ENCODE data around the gene ARHGAP32. TPM values are rescaled to one million over a fixed set of nuclear protein-coding genes. Genes with fewer than 3 reads are reported as not detected.
A peak's percentile ranks its signal among the peaks of the same experiment; 100 is the strongest.

The ARHGAP32 gene
- total and polyA plus RNA-seq, 5 donors from 2014 or later = 0.76 to 4.6 (median 1.1) TPM

- no peaks in the 10 kb centered on the region for H3K4me1 ChIP-seq (ENCODE audit: control insufficient read depth, insufficient read depth, low read length, poor library complexity, severe bottlenecking)
- no peak overlapping the region for H3K27ac ChIP-seq (ENCODE audit: insufficient read depth, low read length, poor library complexity, severe bottlenecking)
- H3K27me3 ChIP-seq (ENCODE audit: control insufficient read depth, insufficient read depth, low read length) = no peaks in the 10 kb centered on the region
- Mint-ChIP-seq H3K4me1 (peaks cover 0 to 17% (median 4%) of the 10 kb centered on the region in 4 donors), H3K36me3 (no peaks in the 10 kb centered on the region), H3K4me3 (peak overlapping the region in 2 of 4 donors; percentile 24 to 48), H3K27me3 (peaks cover 6% of the 10 kb centered on the region), H3K9me3 (peaks cover 0 to 2% (median 0%) of the 10 kb centered on the region in 7 donors), H3K27ac (peak overlapping the region in 1 of 3 donors; percentile 47)
- no peak overlapping the region for H3K4me3 ChIP-seq (ENCODE audit: low read depth, low read length)
- ATAC-seq (ENCODE audit: low read depth in 2 of 2) = no peak
- H3K9me3 ChIP-seq (ENCODE audit: control insufficient read depth in 2 of 2, low read length in 2 of 2) = no peaks in the 10 kb centered on the region
- H3K36me3 ChIP-seq (ENCODE audit: control insufficient read depth, insufficient read depth, low read length) = no peaks in the 10 kb centered on the region
- DNase-seq = no peak
Observed at GRCh38 chr11:128929468-128929867, 262.7 kb downstream of the ARHGAP32 start.

- peak overlapping the region; percentile 15 to 47 (median 22) for H3K27ac Mint-ChIP-seq
- H3K4me1 Mint-ChIP-seq = peaks cover 0 to 17% (median 4%) of the 10 kb centered on the region in 4 donors
- DNase-seq (peak in 2 of 3 donors; percentile 13 to 69), ATAC-seq (ENCODE audit: low read depth in 2 of 2) (peak in 1 of 2 donors; percentile 49)
- no peaks in the 10 kb centered on the region for H3K4me1 ChIP-seq (ENCODE audit: control insufficient read depth, insufficient read depth, low read length, poor library complexity, severe bottlenecking)
- H3K27me3 ChIP-seq (ENCODE audit: control insufficient read depth, insufficient read depth, low read length) = no peaks in the 10 kb centered on the region
- H3K27ac ChIP-seq (ENCODE audit: insufficient read depth, low read length, poor library complexity, severe bottlenecking) = no peak overlapping the region
- no peaks in the 10 kb centered on the region for H3K36me3 ChIP-seq (ENCODE audit: control insufficient read depth, insufficient read depth, low read length)
- H3K4me3 ChIP-seq (ENCODE audit: low read depth, low read length) = peak overlapping the region; percentile 57
- H3K9me3 Mint-ChIP-seq = peaks cover 0 to 1% (median 0%) of the 10 kb centered on the region in 7 donors
- H3K4me3 Mint-ChIP-seq = peak overlapping the region; percentile 8 to 73 (median 36)
- no peaks in the 10 kb centered on the region for H3K36me3 Mint-ChIP-seq
- H3K9me3 ChIP-seq (ENCODE audit: control insufficient read depth in 2 of 2, low read length in 2 of 2) = no peaks in the 10 kb centered on the region
- H3K27me3 Mint-ChIP-seq = peaks cover 6% of the 10 kb centered on the region
Observed at GRCh38 chr11:128928400-128928799, 263.7 kb downstream of the ARHGAP32 start.

GRCh38 chr11:128927683-128928336 lies 264.3 kb downstream of the ARHGAP32 start:
- Mint-ChIP-seq H3K4me3 (peak overlapping the region in 2 of 4 donors; percentile 59 to 73), H3K27me3 (peaks cover 6% of the 10 kb centered on the region), H3K9me3 (peaks cover 0 to 1% (median 0%) of the 10 kb centered on the region in 7 donors), H3K4me1 (peaks cover 0 to 17% (median 4%) of the 10 kb centered on the region in 4 donors), H3K36me3 (no peaks in the 10 kb centered on the region), H3K27ac (no peak overlapping the region)
- no peak for DNase-seq
- H3K36me3 ChIP-seq (ENCODE audit: control insufficient read depth, insufficient read depth, low read length) = no peaks in the 10 kb centered on the region
- H3K9me3 ChIP-seq (ENCODE audit: control insufficient read depth in 2 of 2, low read length in 2 of 2) = no peaks in the 10 kb centered on the region
- no peak for ATAC-seq (ENCODE audit: low read depth in 2 of 2)
- no peak overlapping the region for H3K27ac ChIP-seq (ENCODE audit: insufficient read depth, low read length, poor library complexity, severe bottlenecking)
- no peaks in the 10 kb centered on the region for H3K4me1 ChIP-seq (ENCODE audit: control insufficient read depth, insufficient read depth, low read length, poor library complexity, severe bottlenecking)
- no peaks in the 10 kb centered on the region for H3K27me3 ChIP-seq (ENCODE audit: control insufficient read depth, insufficient read depth, low read length)
- peak overlapping the region; percentile 57 for H3K4me3 ChIP-seq (ENCODE audit: low read depth, low read length)

DNA sequence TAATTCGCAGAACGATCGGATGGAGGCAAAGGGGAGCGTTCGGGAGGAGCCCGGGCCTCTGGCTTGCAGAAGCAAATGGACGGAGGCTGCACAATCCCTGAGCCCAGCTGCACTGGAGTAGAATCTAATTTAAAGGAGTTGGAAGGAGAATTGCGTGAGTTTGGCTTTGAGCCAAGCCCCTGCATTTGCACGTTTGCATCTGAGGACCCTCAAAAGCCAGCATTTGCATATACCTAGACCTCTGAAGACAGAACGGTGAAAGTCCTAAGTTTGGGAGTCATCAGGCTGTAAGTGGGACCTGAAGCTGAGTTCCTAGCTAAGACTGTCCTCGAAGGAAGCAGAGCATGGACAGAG lies 265.0 kb downstream of the ARHGAP32 start:
- Histone ChIP-seq H3K9me3 (ENCODE audit: control insufficient read depth in 2 of 2, low read length in 2 of 2) (no peaks in the 10 kb centered on the region), H3K4me1 (ENCODE audit: control insufficient read depth, insufficient read depth, low read length, poor library complexity, severe bottlenecking) (no peaks in the 10 kb centered on the region), H3K27me3 (ENCODE audit: control insufficient read depth, insufficient read depth, low read length) (no peaks in the 10 kb centered on the region), H3K36me3 (ENCODE audit: control insufficient read depth, insufficient read depth, low read length) (no peaks in the 10 kb centered on the region), H3K4me3 (ENCODE audit: low read depth, low read length) (no peak overlapping the region), H3K27ac (ENCODE audit: insufficient read depth, low read length, poor library complexity, severe bottlenecking) (no peak overlapping the region)
- no peak overlapping the region for H3K4me3 Mint-ChIP-seq
- H3K27me3 Mint-ChIP-seq = peaks cover 6% of the 10 kb centered on the region
- H3K4me1 Mint-ChIP-seq = peaks cover 0 to 17% (median 4%) of the 10 kb centered on the region in 4 donors
- no peaks in the 10 kb centered on the region for H3K36me3 Mint-ChIP-seq
- DNase-seq (no peak), ATAC-seq (ENCODE audit: low read depth in 2 of 2) (no peak)
- H3K27ac Mint-ChIP-seq = no peak overlapping the region
- H3K9me3 Mint-ChIP-seq = peaks cover 0 to 1% (median 0%) of the 10 kb centered on the region in 7 donors

DNA sequence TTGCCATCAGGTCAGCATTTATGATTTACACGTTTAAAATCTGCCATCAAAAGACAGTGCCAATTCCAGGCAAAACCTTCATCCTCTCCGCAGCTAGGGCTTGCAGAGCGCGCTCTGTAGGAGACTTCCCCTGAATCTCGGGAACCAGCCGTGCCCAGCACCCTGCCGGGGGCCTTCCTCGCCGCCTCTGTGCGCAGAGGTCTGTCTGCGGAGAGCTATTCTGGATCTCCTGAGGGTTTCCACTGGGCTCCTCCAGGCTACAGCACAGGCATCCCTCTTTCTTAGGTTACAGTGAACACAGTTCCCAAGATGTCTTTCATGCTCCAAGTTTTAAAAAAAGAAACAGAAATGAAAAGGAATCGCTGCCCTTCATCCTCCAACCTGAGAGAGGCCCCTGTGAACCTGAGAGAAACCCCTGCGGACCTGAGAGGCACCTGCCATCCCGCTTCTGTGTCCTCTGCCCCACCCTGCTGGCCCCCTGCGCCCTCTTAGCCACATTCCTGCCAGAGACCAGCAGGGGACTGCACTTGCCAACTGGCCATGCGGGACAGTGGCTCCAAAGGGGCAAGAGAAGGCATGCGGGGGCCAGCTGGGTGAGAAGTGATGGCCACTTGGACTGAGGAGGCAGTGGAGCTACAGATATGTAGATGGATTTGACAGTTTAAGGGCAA lies 265.6 kb downstream of the ARHGAP32 start:
- no peak overlapping the region for H3K4me3 ChIP-seq (ENCODE audit: low read depth, low read length)
- H3K36me3 Mint-ChIP-seq = no peaks in the 10 kb centered on the region
- H3K4me3 Mint-ChIP-seq = no peak overlapping the region
- H3K27ac Mint-ChIP-seq = no peak overlapping the region
- H3K4me1 ChIP-seq (ENCODE audit: control insufficient read depth, insufficient read depth, low read length, poor library complexity, severe bottlenecking) = no peaks in the 10 kb centered on the region
- no peaks in the 10 kb centered on the region for H3K27me3 ChIP-seq (ENCODE audit: control insufficient read depth, insufficient read depth, low read length)
- DNase-seq (no peak), ATAC-seq (ENCODE audit: low read depth in 2 of 2) (no peak)
- H3K27ac ChIP-seq (ENCODE audit: insufficient read depth, low read length, poor library complexity, severe bottlenecking) = no peak overlapping the region
- H3K4me1 Mint-ChIP-seq = peaks cover 0 to 17% (median 4%) of the 10 kb centered on the region in 4 donors
- no peaks in the 10 kb centered on the region for H3K9me3 ChIP-seq (ENCODE audit: control insufficient read depth in 2 of 2, low read length in 2 of 2)
- H3K36me3 ChIP-seq (ENCODE audit: control insufficient read depth, insufficient read depth, low read length) = no peaks in the 10 kb centered on the region
- peaks cover 6% of the 10 kb centered on the region for H3K27me3 Mint-ChIP-seq
- peaks cover 0 to 1% (median 0%) of the 10 kb centered on the region in 7 donors for H3K9me3 Mint-ChIP-seq

- Histone ChIP-seq H3K9me3 (ENCODE audit: control insufficient read depth in 2 of 2, low read length in 2 of 2) (no peaks in the 10 kb centered on the region), H3K4me1 (ENCODE audit: control insufficient read depth, insufficient read depth, low read length, poor library complexity, severe bottlenecking) (no peaks in the 10 kb centered on the region), H3K27ac (ENCODE audit: insufficient read depth, low read length, poor library complexity, severe bottlenecking) (no peak overlapping the region), H3K4me3 (ENCODE audit: low read depth, low read length) (no peak overlapping the region), H3K36me3 (ENCODE audit: control insufficient read depth, insufficient read depth, low read length) (no peaks in the 10 kb centered on the region), H3K27me3 (ENCODE audit: control insufficient read depth, insufficient read depth, low read length) (no peaks in the 10 kb centered on the region)
- H3K27me3 Mint-ChIP-seq = peaks cover 10% of the 10 kb centered on the region
- DNase-seq = no peak
- no peak overlapping the region for H3K27ac Mint-ChIP-seq
- peaks cover 0 to 17% (median 4%) of the 10 kb centered on the region in 4 donors for H3K4me1 Mint-ChIP-seq
- H3K36me3 Mint-ChIP-seq = no peaks in the 10 kb centered on the region
- H3K4me3 Mint-ChIP-seq = no peak overlapping the region
- no peak for ATAC-seq (ENCODE audit: low read depth in 2 of 2)
- peaks cover 0 to 1% (median 0%) of the 10 kb centered on the region in 7 donors for H3K9me3 Mint-ChIP-seq
Observed at GRCh38 chr11:128926000-128926399, 266.1 kb downstream of the ARHGAP32 start.

DNA sequence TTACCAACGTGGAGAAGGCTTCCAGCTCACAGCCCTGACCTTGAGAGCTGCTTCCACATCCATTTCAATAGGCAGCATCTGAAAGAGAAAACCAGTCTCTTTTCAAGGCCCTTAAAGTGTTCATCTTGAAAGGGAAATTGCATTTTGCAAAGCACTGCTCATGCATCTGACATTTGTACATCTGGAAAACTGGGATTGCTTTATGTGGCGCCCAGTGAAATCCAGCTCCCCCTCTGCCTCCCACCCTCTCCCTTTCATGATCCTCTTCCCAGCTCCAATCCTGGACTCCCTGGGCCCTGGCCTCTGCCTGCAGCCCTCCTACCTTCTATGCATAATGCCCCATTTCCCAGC lies 266.9 kb downstream of the ARHGAP32 start:
- no peaks in the 10 kb centered on the region for H3K4me1 ChIP-seq (ENCODE audit: control insufficient read depth, insufficient read depth, low read length, poor library complexity, severe bottlenecking)
- DNase-seq (no peak), ATAC-seq (ENCODE audit: low read depth in 2 of 2) (no peak)
- Mint-ChIP-seq H3K27me3 (peaks cover 11% of the 10 kb centered on the region), H3K27ac (no peak overlapping the region), H3K4me1 (peaks cover 0 to 17% (median 4%) of the 10 kb centered on the region in 4 donors), H3K9me3 (peaks cover 0 to 1% (median 0%) of the 10 kb centered on the region in 7 donors), H3K4me3 (no peak overlapping the region), H3K36me3 (no peaks in the 10 kb centered on the region)
- no peaks in the 10 kb centered on the region for H3K9me3 ChIP-seq (ENCODE audit: control insufficient read depth in 2 of 2, low read length in 2 of 2)
- H3K4me3 ChIP-seq (ENCODE audit: low read depth, low read length) = no peak overlapping the region
- H3K36me3 ChIP-seq (ENCODE audit: control insufficient read depth, insufficient read depth, low read length) = no peaks in the 10 kb centered on the region
- H3K27ac ChIP-seq (ENCODE audit: insufficient read depth, low read length, poor library complexity, severe bottlenecking) = no peak overlapping the region
- no peaks in the 10 kb centered on the region for H3K27me3 ChIP-seq (ENCODE audit: control insufficient read depth, insufficient read depth, low read length)

Data from CD4-positive, CD25-positive, alpha-beta regulatory T cell (primary cell).